ENCODE data around the gene MAPK8.

- TF ChIP-seq CTCF (IDR thresholded peaks at IDR 0.05) (no peak), POLR2A (IDR thresholded peaks at IDR 0.05) (no peak), EP300 (IDR thresholded peaks at IDR 0.05) (no peak), POLR2AphosphoS5 (IDR thresholded peaks at IDR 0.05) (no peak)
These were observed 58.4 kb downstream of the MAPK8 start for GRCh38 chr10:48364659-48365405.
